Ishikawa (cell line): ENCODE measurements around the gene TOMM6.

Experiments used
- CEBPB ChIP-seq: IDR thresholded peaks from 2 replicates; pipeline ENCODE4 v1.6.1; 2012
- EP300 ChIP-seq: IDR thresholded peaks from 2 replicates; pipeline ENCODE4 v1.6.1; 2012; ENCODE audit warnings: borderline replicate concordance
- FOXM1 ChIP-seq: IDR thresholded peaks from 2 replicates; pipeline ENCODE4 v1.6.1; 2012; ENCODE audit warnings: low read depth, borderline replicate concordance
- RAD21 ChIP-seq: IDR thresholded peaks from 2 replicates; pipeline ENCODE4 v1.6.1; 2012; ENCODE audit warnings: low read depth
- REST ChIP-seq: IDR thresholded peaks from 2 replicates; pipeline ENCODE4 v1.6.1; 2012; ENCODE audit warnings: low read depth, mild to moderate bottlenecking
- TAF1 ChIP-seq: IDR thresholded peaks from 2 replicates; pipeline ENCODE4 v1.6.1; 2012; ENCODE audit warnings: low read depth, mild to moderate bottlenecking
- YY1 ChIP-seq: IDR thresholded peaks from 2 replicates; pipeline ENCODE4 v1.6.1; 2012; ENCODE audit warnings: low read depth
- ZBTB7A ChIP-seq: IDR thresholded peaks from 2 replicates; pipeline ENCODE4 v1.6.1; 2012; ENCODE audit warnings: low read depth

DNA sequence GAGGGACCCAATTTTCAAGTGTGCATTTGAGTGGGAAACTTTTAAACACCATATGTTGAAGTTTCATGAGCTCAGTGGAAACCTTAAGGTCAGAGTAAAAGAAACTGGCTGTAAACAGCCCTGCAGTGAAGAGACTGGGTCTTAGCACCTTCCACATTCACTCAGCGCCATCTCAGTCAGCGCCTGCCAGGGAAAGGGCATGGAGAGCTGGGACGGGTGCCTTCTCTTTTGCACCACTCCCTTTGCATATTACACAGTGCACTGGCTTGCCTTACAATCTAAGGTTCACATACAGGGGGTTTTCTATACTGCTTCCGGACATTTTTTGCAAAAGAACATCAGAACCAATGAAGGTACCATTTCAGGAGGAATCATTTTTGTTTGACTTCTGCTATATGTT, 4.5 kb downstream of the TOMM6 start:
- TF ChIP-seq EP300 (no peak), CEBPB (no peak), YY1 (no peak), TAF1 (no peak), ZBTB7A (no peak), RAD21 (no peak), REST (no peak), FOXM1 (no peak)
